B cell (primary cell): ENCODE results near the gene CCDC81. TPM values are rescaled to one million over a fixed set of nuclear protein-coding genes. Genes with fewer than 3 reads are reported as not detected.

Source experiments
- ATAC-seq: fragments of 200-7000 bp; cut with Tn5 transposase; one replicate; pipeline ENCODE4 v1.10.0; 2021; ENCODE audit warnings: low read depth, mild to moderate bottlenecking, moderate number of reproducible peaks, moderate library complexity
- CTCF ChIA-PET: fragments of 350-600 bp; sonication (Branson Sonifier 250); formaldehyde crosslinking; loops from one replicate; lab custom pipeline; 2021; ENCODE audit warnings: antibody characterized with exemption, inconsistent platforms; lab: Charles Lee
- POLR2A ChIA-PET: fragments of 350-600 bp; sonication (Branson Sonifier 250); formaldehyde crosslinking; loops from one replicate; lab custom pipeline; 2021; ENCODE audit warnings: antibody characterized with exemption; lab: Charles Lee
- DNase-seq: peaks from one replicate; pipeline ENCODE4 v3.0.0; 2013
- H2AFZ ChIP-seq: 2 replicates; pipeline ENCODE4 v1.6.1; 2012; ENCODE audit warnings: mild to moderate bottlenecking, low read depth, low read length; ENCODE audit not compliant: insufficient read depth, poor library complexity, severe bottlenecking
- H3K27ac ChIP-seq, 2 donors: 1 replicate in 1 of 2; 2 replicates in 1 of 2; pipeline ENCODE4 v1.5.1; 2012 to 2013; ENCODE audit warnings: low read length in 2 of 2, mild to moderate bottlenecking in 2 of 2, moderate library complexity in 1 of 2
- H3K27me3 ChIP-seq, 4 experiments: fragments of 200-600 bp in 1 of 4; sonication (generic) in 1 of 4; replicated peaks in 1 of 4; 1 replicate in 2 of 4; 2 replicates in 2 of 4; pipeline versions ENCODE4 v1.6.1 to v1.7.0; 2013 to 2016; ENCODE audit warnings: low read length in 3 of 4, mild to moderate bottlenecking in 2 of 4, mixed read lengths in 1 of 4, moderate library complexity in 1 of 4; ENCODE audit not compliant: insufficient read depth in 4 of 4, control insufficient read depth in 3 of 4; ENCODE audit errors: control extremely low read depth in 1 of 4
- H3K36me3 ChIP-seq, 2 experiments: replicated peaks in 1 of 2; 1 replicate in 1 of 2; 2 replicates in 1 of 2; pipeline versions ENCODE4 v1.6.1 to v1.7.1; 2013; ENCODE audit warnings: low read length in 1 of 2; ENCODE audit not compliant: insufficient read depth in 2 of 2, control insufficient read depth in 1 of 2; ENCODE audit errors: control extremely low read depth in 1 of 2, extremely low read depth in 1 of 2
- H3K4me1 ChIP-seq, 2 donors: fragments of 200-600 bp in 1 of 2; sonication (generic) in 1 of 2; 1 replicate in 1 of 2; 2 replicates in 1 of 2; pipeline versions ENCODE4 v1.5.1 to v1.6.1; 2013 to 2017; ENCODE audit warnings: low read length in 2 of 2; ENCODE audit not compliant: control insufficient read depth in 2 of 2, insufficient read depth in 2 of 2
- H3K4me2 ChIP-seq: replicated peaks from 2 replicates; pipeline ENCODE3; 2012; ENCODE audit warnings: mild to moderate bottlenecking, low read depth, low read length; ENCODE audit not compliant: poor library complexity, severe bottlenecking
- H3K4me3 ChIP-seq, 5 experiments: fragments of 200-600 bp in 1 of 5; sonication (generic) in 1 of 5; 1 replicate in 3 of 5; 2 replicates in 2 of 5; pipeline versions ENCODE4 v1.5.1 to v1.7.0; 2011 to 2016; ENCODE audit warnings: low read length in 4 of 5, mild to moderate bottlenecking in 4 of 5, low read depth in 2 of 5, control low read depth in 1 of 5, moderate library complexity in 1 of 5; ENCODE audit not compliant: insufficient read depth in 1 of 5; ENCODE audit errors: control extremely low read depth in 1 of 5, extremely low read depth in 1 of 5
- H3K79me2 ChIP-seq: fragments of 200-600 bp; sonication (generic); one replicate; pipeline ENCODE4 v1.6.0; 2016; ENCODE audit warnings: low read length; ENCODE audit not compliant: control insufficient read depth, insufficient read depth
- H3K9ac ChIP-seq: fragments of 200-600 bp; sonication (generic); 2 replicates; pipeline ENCODE4 v1.6.1; 2017; ENCODE audit warnings: mild to moderate bottlenecking, low read length, moderate library complexity
- H3K9me3 ChIP-seq, 3 donors: one replicate each; pipeline versions ENCODE4 v1.6.1 to v1.7.1; 2013; ENCODE audit warnings: low read length in 2 of 3; ENCODE audit not compliant: control insufficient read depth in 2 of 3, insufficient read depth in 1 of 3; ENCODE audit errors: control extremely low read depth in 1 of 3
- H4K20me1 ChIP-seq: 2 replicates; pipeline ENCODE4 v1.6.0; 2012; ENCODE audit warnings: mild to moderate bottlenecking, low read length; ENCODE audit not compliant: insufficient read depth, control insufficient read depth, poor library complexity, severe bottlenecking
- H3K27ac Mint-ChIP-seq: one replicate; pipeline ENCODE4 v1.8.0; 2021; ENCODE audit warnings: mixed read lengths
- H3K27me3 Mint-ChIP-seq: one replicate; pipeline ENCODE4 v1.8.0; 2021; ENCODE audit warnings: mixed read lengths
- H3K4me1 Mint-ChIP-seq: one replicate; pipeline ENCODE4 v1.8.0; 2021; ENCODE audit warnings: mixed read lengths
- H3K4me3 Mint-ChIP-seq: one replicate; pipeline ENCODE4 v1.8.0; 2021; ENCODE audit warnings: mixed read lengths
- H3K9me3 Mint-ChIP-seq: one replicate; pipeline ENCODE4 v1.8.0; 2022; ENCODE audit warnings: mixed read lengths; ENCODE audit not compliant: insufficient read depth
- EZH2 ChIP-seq: IDR thresholded peaks from 2 replicates; pipeline ENCODE4 v1.6.1; 2012; ENCODE audit warnings: borderline replicate concordance, low read depth, mild to moderate bottlenecking, moderate library complexity, low read length; ENCODE audit not compliant: insufficient read depth, poor library complexity, severe bottlenecking
- WGBS: methylation state at CpG from one replicate; pipeline ENCODE4 v1.1.5; 2013; ENCODE audit warnings: missing lambda C conversion rate; ENCODE audit not compliant: insufficient coverage; 5-methylcytosine and 5-hydroxymethylcytosine counted together
- intact Hi-C: fragments of 100-400 bp; cut with micrococcal nuclease; formaldehyde crosslinking; loops from one replicate; pipeline ENCODE4 v1.10.0; 2022
- polyA plus RNA-seq: library from polyadenylated mRNA; depleted of rRNA; stranded (reverse); fragments of >200 nt; gene quantifications from 2 replicates; pipeline ENCODE4 v1.2.3, GENCODE V29; 2012
- total RNA-seq, 2 donors: library from RNA; stranded (reverse); fragments of 120-200 nt in 1 of 2; gene quantifications; 1 replicate in 1 of 2; 2 replicates in 1 of 2; pipeline versions ENCODE4 v1.2.3 to v1.2.4, GENCODE V29; 2013 to 2022
- TF ChIP-seq, protein P1 (sequence below): fragments of 200-600 bp; IDR thresholded peaks from one replicate; pipeline ENCODE4 v1.8.0; 2022; ENCODE audit warnings: antibody characterized with exemption, mild to moderate bottlenecking

CCDC81 gene
- total and polyA plus RNA-seq, 2 donors (not counting 1 experiment from before 2014, with no cell fraction given), result 0.18 to 0.84 TPM

- no peaks in the 10 kb centered on the region for H3K27me3 ChIP-seq
- intact Hi-C loops, result no loop called here
- H3K79me2 ChIP-seq, result no peaks in the 10 kb centered on the region
- H3K9me3 ChIP-seq, result no peaks in the 10 kb centered on the region
- DNase-seq (no peak), ATAC-seq (no peak)
- H4K20me1 ChIP-seq, result no peaks in the 10 kb centered on the region
- H2AFZ ChIP-seq, result no peak overlapping the region
- no peaks in the 10 kb centered on the region for H3K4me1 ChIP-seq
- Mint-ChIP-seq H3K27ac (no peak overlapping the region), H3K27me3 (no peaks in the 10 kb centered on the region), H3K9me3 (no peaks in the 10 kb centered on the region), H3K4me1 (no peaks in the 10 kb centered on the region), H3K4me3 (no peak overlapping the region)
- no peak overlapping the region for H3K9ac ChIP-seq
- TF ChIP-seq EZH2, result no peak
- TF ChIP-seq, protein P1, sequence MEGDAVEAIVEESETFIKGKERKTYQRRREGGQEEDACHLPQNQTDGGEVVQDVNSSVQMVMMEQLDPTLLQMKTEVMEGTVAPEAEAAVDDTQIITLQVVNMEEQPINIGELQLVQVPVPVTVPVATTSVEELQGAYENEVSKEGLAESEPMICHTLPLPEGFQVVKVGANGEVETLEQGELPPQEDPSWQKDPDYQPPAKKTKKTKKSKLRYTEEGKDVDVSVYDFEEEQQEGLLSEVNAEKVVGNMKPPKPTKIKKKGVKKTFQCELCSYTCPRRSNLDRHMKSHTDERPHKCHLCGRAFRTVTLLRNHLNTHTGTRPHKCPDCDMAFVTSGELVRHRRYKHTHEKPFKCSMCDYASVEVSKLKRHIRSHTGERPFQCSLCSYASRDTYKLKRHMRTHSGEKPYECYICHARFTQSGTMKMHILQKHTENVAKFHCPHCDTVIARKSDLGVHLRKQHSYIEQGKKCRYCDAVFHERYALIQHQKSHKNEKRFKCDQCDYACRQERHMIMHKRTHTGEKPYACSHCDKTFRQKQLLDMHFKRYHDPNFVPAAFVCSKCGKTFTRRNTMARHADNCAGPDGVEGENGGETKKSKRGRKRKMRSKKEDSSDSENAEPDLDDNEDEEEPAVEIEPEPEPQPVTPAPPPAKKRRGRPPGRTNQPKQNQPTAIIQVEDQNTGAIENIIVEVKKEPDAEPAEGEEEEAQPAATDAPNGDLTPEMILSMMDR, result no peak
- ChIA-PET POLR2A (no interaction called here), CTCF (interaction anchor here (2.3 to 2.4 kb wide), 2 partner anchors 11 to 14 kb away, joined by 6 to 17 read pairs; no protein-coding TSS in a partner anchor)
- no peak overlapping the region for H3K4me2 ChIP-seq
- H3K36me3 ChIP-seq, result no peaks in the 10 kb centered on the region
- no peak overlapping the region for H3K27ac ChIP-seq
- H3K4me3 ChIP-seq, result no peak overlapping the region
- WGBS, result 0% methylated on average over 1 of the region's 1 CpG
Measured at GRCh38 chr11:86443415-86443814, 68.7 kb downstream of the CCDC81 start.

- ChIA-PET CTCF (interaction anchor here (1.4 kb wide), 1 partner anchor 10 kb away, joined by 8 read pairs; no protein-coding TSS in a partner anchor), POLR2A (no interaction called here)
- H3K4me3 Mint-ChIP-seq, result no peak overlapping the region
- no peak for TF ChIP-seq EZH2
- TF ChIP-seq, protein P1, result no peak
- no peak for DNase-seq
- H3K27ac Mint-ChIP-seq, result no peak overlapping the region
- Histone ChIP-seq H3K79me2 (no peaks in the 10 kb centered on the region), H4K20me1 (no peaks in the 10 kb centered on the region), H3K4me3 (no peak overlapping the region), H2AFZ (no peak overlapping the region), H3K27ac (no peak overlapping the region), H3K9me3 (no peaks in the 10 kb centered on the region), H3K36me3 (no peaks in the 10 kb centered on the region), H3K4me1 (no peaks in the 10 kb centered on the region), H3K9ac (no peak overlapping the region), H3K4me2 (no peak overlapping the region), H3K27me3 (no peaks in the 10 kb centered on the region)
- H3K9me3 Mint-ChIP-seq, result no peaks in the 10 kb centered on the region
- H3K27me3 Mint-ChIP-seq, result no peaks in the 10 kb centered on the region
- no peaks in the 10 kb centered on the region for H3K4me1 Mint-ChIP-seq
- no peak for ATAC-seq
- intact Hi-C loops, result no loop called here
- 83% methylated on average over 1 of the region's 1 CpG for WGBS
Measured at GRCh38 chr11:86444981-86445380, 70.3 kb downstream of the CCDC81 start.
